Measurements from ENCODE around the gene GLT1D1. TPM values are rescaled to one million over a fixed set of nuclear protein-coding genes. Genes with fewer than 3 reads are reported as not detected.

The GLT1D1 gene
- total and polyA plus RNA-seq, 2 donors (not counting 3 experiments of a cell fraction or from before 2014, with no cell fraction given) = not detected

- Histone ChIP-seq H3K9ac (replicated peaks; ENCODE audit: extremely low read depth, insufficient read depth, low read length) (no peak overlapping the region), H4K20me1 (replicated peaks; ENCODE audit: control insufficient read depth, extremely low read depth, insufficient read depth, low read length) (peaks cover 4% of the 10 kb centered on the region), H3K27ac (ENCODE audit: insufficient read depth, low read depth, low read length) (no peak overlapping the region), H3K4me1 (ENCODE audit: control insufficient read depth, extremely low read depth, insufficient read depth, low read length) (peaks cover 3% of the 10 kb centered on the region), H3K36me3 (ENCODE audit: control insufficient read depth in 2 of 2, extremely low read depth in 1 of 2, insufficient read depth in 2 of 2, low read length in 2 of 2) (peaks cover 2 to 14% of the 10 kb centered on the region in 2 experiments), H3K9me3 (replicated peaks; ENCODE audit: control insufficient read depth, insufficient read depth, low read length) (no peaks in the 10 kb centered on the region), H3K27me3 (ENCODE audit: control insufficient read depth in 2 of 2, insufficient read depth in 2 of 2, low read length in 2 of 2) (no peaks in the 10 kb centered on the region), H3K79me2 (ENCODE audit: control insufficient read depth, insufficient read depth, low read length) (peaks cover 90% of the 10 kb centered on the region), H3K9me1 (replicated peaks; ENCODE audit: control insufficient read depth, extremely low read depth, insufficient read depth, low read length) (no peaks in the 10 kb centered on the region), H3K4me2 (ENCODE audit: insufficient read depth, low read length) (no peak overlapping the region), H2AFZ (ENCODE audit: low read depth, low read length) (no peak overlapping the region), H3K4me3 (replicated peaks in 1 of 3; ENCODE audit: insufficient read depth in 1 of 3, low read depth in 1 of 3, low read length in 3 of 3) (no peak overlapping the region)
- dilution Hi-C loops (cut with MboI; ENCODE audit: extremely low pct_ligation_motif_present, low sequenced_read_pairs) (no loop called here), intact Hi-C loops (cut with micrococcal nuclease) (no loop called here)
- ChIA-PET CTCF (no interaction called here), POLR2A (no interaction called here)
- FAIRE-seq = no peak
- BruUV-seq (replicated peaks) = no TSS peak
- DNase-seq (ENCODE audit: low read depth, low spot score) = no peak
- TF ChIP-seq MYC (IDR thresholded peaks at IDR 0.05; ENCODE audit: low read depth, low read length) (no peak), MAX (IDR thresholded peaks at IDR 0.05; ENCODE audit: insufficient read depth, insufficient read length) (no peak), CTCF (IDR thresholded peaks at IDR 0.05; ENCODE audit: extremely low read depth in 1 of 2, insufficient read depth in 1 of 2, low read depth in 1 of 2, low read length in 2 of 2) (no peak), FOS (IDR thresholded peaks at IDR 0.05; ENCODE audit: borderline replicate concordance, insufficient read depth, low read length) (no peak), JUN (IDR thresholded peaks at IDR 0.05; ENCODE audit: borderline replicate concordance, insufficient read depth, insufficient read length, low read depth) (no peak), EZH2 (IDR thresholded peaks at IDR 0.05; ENCODE audit: borderline replicate concordance, low read depth, low read length, severe bottlenecking) (no peak), POLR2AphosphoS5 (IDR thresholded peaks at IDR 0.05; ENCODE audit: insufficient read depth, low read depth, low read length) (no peak), POLR2A (IDR thresholded peaks at IDR 0.05; ENCODE audit: low read depth, low read length) (no peak), GATA2 (IDR thresholded peaks at IDR 0.05; ENCODE audit: insufficient read depth, insufficient read length, low read depth, low read length) (no peak)
Observed at GRCh38 chr12:128815779-128816642, 37.3 kb upstream of the GLT1D1 start.

Data from endothelial cell of umbilical vein (primary cell).